Spleen (tissue), 7 donors: ENCODE results near the gene MSMP.

ENCODE experiments used
- POLR2A ChIP-seq, 3 donors: fragments of 450-650 bp; IDR thresholded peaks; one replicate each; pipeline ENCODE4 v1.5.1; 2017; ENCODE audit warnings: antibody characterized with exemption in 3 of 3, mild to moderate bottlenecking in 1 of 3
- TF ChIP-seq, protein P1 (sequence below), 11 experiments: fragments of 200-600 bp in 7 of 11; fragments of 450-650 bp in 4 of 11; sonication (generic) in 4 of 11; IDR thresholded peaks in 8 of 11; conservative IDR thresholded peaks in 3 of 11; 1 replicate in 7 of 11; 2 replicates in 4 of 11; pipeline versions ENCODE4 v1.4.0 to v1.8.0; 2016 to 2021; ENCODE audit warnings: antibody characterized with exemption in 11 of 11, inconsistent platforms in 4 of 11, mild to moderate bottlenecking in 1 of 11
- donor health status: DM: no; HTN: no; CAD: no; lungs with moderate emphysema.
- donor health status: DM: no; HTN: no; CAD: no.
- donor health status: DM: no; HTN: no; CAD: no.

DNA sequence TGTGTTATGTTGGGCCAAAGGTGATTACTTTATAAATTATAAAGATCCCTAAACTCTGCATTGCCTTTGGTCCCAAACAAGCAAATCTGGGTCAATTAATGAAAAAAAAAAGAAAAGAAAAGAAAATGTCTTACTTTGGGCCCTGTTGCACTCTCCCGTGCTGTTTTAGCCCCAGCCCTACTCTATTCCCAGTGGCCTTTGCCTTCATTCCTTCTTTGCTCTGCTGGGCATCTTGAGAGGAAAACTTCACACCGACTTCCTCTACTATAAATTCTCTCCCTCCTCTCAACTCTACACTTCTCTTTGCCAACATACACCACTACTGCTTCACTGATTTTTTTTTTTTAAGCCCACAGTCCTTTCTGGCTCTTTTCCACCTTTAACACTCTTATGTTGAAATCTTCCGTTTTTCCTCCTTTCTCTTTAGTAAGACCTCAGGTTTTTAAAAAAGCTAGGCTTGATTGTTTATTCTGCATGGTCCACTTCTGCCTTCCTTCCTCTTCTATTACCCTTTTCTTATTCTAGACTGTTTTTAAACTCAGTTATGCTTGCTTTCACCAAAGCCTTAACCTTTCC is 4.5 kb upstream of the MSMP start:
- TF ChIP-seq POLR2A (IDR thresholded peaks at IDR 0.05) = no peak
- TF ChIP-seq, protein P1, sequence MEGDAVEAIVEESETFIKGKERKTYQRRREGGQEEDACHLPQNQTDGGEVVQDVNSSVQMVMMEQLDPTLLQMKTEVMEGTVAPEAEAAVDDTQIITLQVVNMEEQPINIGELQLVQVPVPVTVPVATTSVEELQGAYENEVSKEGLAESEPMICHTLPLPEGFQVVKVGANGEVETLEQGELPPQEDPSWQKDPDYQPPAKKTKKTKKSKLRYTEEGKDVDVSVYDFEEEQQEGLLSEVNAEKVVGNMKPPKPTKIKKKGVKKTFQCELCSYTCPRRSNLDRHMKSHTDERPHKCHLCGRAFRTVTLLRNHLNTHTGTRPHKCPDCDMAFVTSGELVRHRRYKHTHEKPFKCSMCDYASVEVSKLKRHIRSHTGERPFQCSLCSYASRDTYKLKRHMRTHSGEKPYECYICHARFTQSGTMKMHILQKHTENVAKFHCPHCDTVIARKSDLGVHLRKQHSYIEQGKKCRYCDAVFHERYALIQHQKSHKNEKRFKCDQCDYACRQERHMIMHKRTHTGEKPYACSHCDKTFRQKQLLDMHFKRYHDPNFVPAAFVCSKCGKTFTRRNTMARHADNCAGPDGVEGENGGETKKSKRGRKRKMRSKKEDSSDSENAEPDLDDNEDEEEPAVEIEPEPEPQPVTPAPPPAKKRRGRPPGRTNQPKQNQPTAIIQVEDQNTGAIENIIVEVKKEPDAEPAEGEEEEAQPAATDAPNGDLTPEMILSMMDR (IDR thresholded peaks at IDR 0.05 in 8 of 11, conservative IDR thresholded peaks at IDR 0.05 in 3 of 11) = no peak
